NCI-H510A treated with DMSO at 0.1 percent for 48 hours (cell line): ENCODE measurements around the gene TMEM61.
"Not testable (repeated sequence)": the region's sequence is repeated elsewhere in the genome, so short reads cannot be mapped to it uniquely, and the experiment has no call there.

Experiments
- DNase-seq: peaks from one replicate; lab custom pipeline; 2025; lab: John Stamatoyannopoulos, UW

TMEM61 gene

GRCh38 chr1:55001311-55001710 is 20.9 kb downstream of the TMEM61 start:
- DNase-seq = no peak

GRCh38 chr1:55002686-55003085 is 22.3 kb downstream of the TMEM61 start:
- no peak for DNase-seq

- no peak for DNase-seq
Measured at GRCh38 chr1:55005351-55006140, 25.1 kb downstream of the TMEM61 start.

GRCh38 chr1:55006931-55007330 is 26.5 kb downstream of the TMEM61 start:
- DNase-seq = no peak

- DNase-seq = no peak
Measured at GRCh38 chr1:55007625-55008024, 27.2 kb downstream of the TMEM61 start.

GRCh38 chr1:55010194-55010886 is 29.9 kb downstream of the TMEM61 start:
- DNase-seq = no peak

- no peak for DNase-seq
Measured at GRCh38 chr1:55010887-55011217, 30.4 kb downstream of the TMEM61 start.

- DNase-seq = peak; percentile 87
Measured at GRCh38 chr1:55012661-55013060, 32.2 kb downstream of the TMEM61 start.

GRCh38 chr1:55015123-55015522 is 34.7 kb downstream of the TMEM61 start:
- no peak for DNase-seq

- DNase-seq = no peak
Measured at GRCh38 chr1:55015731-55016620, 35.5 kb downstream of the TMEM61 start.

- no peak for DNase-seq
Measured at GRCh38 chr1:55018395-55018794, 38.0 kb downstream of the TMEM61 start.

GRCh38 chr1:55021942-55022546 is 41.6 kb downstream of the TMEM61 start:
- DNase-seq = peak; percentile 94

GRCh38 chr1:55024163-55024562 is 43.7 kb downstream of the TMEM61 start:
- not testable (repeated sequence) for DNase-seq

GRCh38 chr1:55026682-55027081 is 46.3 kb downstream of the TMEM61 start:
- DNase-seq = not testable (repeated sequence)

- not testable (repeated sequence) for DNase-seq
Measured at GRCh38 chr1:55031098-55031497, 50.7 kb downstream of the TMEM61 start.

- DNase-seq = no peak
Measured at GRCh38 chr1:55033265-55033614, 52.8 kb downstream of the TMEM61 start.

GRCh38 chr1:55034476-55035133 is 54.2 kb downstream of the TMEM61 start:
- DNase-seq = no peak

- no peak for DNase-seq
Measured at GRCh38 chr1:55035904-55036303, 55.5 kb downstream of the TMEM61 start.

GRCh38 chr1:55037733-55038551 is 57.5 kb downstream of the TMEM61 start:
- DNase-seq = no peak

- no peak for DNase-seq
Measured at GRCh38 chr1:55038552-55038838, 58.1 kb downstream of the TMEM61 start.

- no peak for DNase-seq
Measured at GRCh38 chr1:55038974-55039341, 58.5 kb downstream of the TMEM61 start.
